Peyer's patch (tissue), 4 donors: Measurements from ENCODE around the gene RXFP1.

Source experiments
- POLR2A ChIP-seq, 2 donors: fragments of 450-650 bp; IDR thresholded peaks; one replicate each; pipeline ENCODE4 v1.5.1; 2017; ENCODE audit warnings: antibody characterized with exemption in 2 of 2, mild to moderate bottlenecking in 2 of 2, moderate library complexity in 2 of 2
- TF ChIP-seq, protein P1 (sequence below), 6 experiments: fragments of 450-650 bp in 4 of 6; fragments of 200-600 bp in 2 of 6; sonication (generic) in 1 of 6; IDR thresholded peaks; one replicate each; pipeline ENCODE4 v1.5.1; 2017 to 2019; ENCODE audit warnings: antibody characterized with exemption in 6 of 6, mild to moderate bottlenecking in 3 of 6, moderate library complexity in 1 of 6

DNA sequence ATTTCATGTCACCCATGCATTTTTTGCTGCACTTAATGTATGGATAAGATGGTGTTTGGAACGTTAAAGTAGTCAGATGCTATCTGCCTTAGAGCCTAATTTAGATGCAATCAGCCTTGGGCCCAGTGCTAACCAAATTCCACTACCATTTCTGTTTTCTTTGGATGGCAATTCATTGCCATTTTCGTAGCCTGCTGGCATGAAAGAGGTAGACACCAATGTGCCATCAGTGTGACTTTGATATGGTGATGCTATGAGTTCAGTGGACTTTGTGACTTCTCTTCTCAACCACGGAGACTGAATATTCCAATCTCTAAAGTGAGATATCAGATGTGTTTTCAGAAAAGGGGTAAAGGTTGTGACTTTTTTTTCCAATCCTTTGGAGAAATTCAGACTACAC is 152.0 kb downstream of the RXFP1 start:
- TF ChIP-seq, protein P1, sequence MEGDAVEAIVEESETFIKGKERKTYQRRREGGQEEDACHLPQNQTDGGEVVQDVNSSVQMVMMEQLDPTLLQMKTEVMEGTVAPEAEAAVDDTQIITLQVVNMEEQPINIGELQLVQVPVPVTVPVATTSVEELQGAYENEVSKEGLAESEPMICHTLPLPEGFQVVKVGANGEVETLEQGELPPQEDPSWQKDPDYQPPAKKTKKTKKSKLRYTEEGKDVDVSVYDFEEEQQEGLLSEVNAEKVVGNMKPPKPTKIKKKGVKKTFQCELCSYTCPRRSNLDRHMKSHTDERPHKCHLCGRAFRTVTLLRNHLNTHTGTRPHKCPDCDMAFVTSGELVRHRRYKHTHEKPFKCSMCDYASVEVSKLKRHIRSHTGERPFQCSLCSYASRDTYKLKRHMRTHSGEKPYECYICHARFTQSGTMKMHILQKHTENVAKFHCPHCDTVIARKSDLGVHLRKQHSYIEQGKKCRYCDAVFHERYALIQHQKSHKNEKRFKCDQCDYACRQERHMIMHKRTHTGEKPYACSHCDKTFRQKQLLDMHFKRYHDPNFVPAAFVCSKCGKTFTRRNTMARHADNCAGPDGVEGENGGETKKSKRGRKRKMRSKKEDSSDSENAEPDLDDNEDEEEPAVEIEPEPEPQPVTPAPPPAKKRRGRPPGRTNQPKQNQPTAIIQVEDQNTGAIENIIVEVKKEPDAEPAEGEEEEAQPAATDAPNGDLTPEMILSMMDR (IDR thresholded peaks at IDR 0.05): peak in 2 of 6 experiments; percentile 4 to 7
- no peak for TF ChIP-seq POLR2A (IDR thresholded peaks at IDR 0.05)
